WTC11 (cell line): ENCODE measurements around the gene MBP. TPM values are rescaled to one million over a fixed set of nuclear protein-coding genes. Genes with fewer than 3 reads are reported as not detected.

Source experiments
- ATAC-seq: fragments of 200-7000 bp; cut with Tn5 transposase; 2 replicates; pipeline ENCODE4 v1.10.0; 2021; ENCODE audit warnings: mild to moderate bottlenecking, moderate library complexity
- CTCF ChIA-PET: fragments of 300-600 bp; sonication (Branson Sonifier 250); formaldehyde crosslinking; loops from one replicate; lab custom pipeline; 2021; ENCODE audit warnings: antibody characterized with exemption; lab: Charles Lee
- POLR2A ChIA-PET: fragments of 350-600 bp; sonication (Branson Sonifier 250); formaldehyde crosslinking; loops from one replicate; lab custom pipeline; 2021; ENCODE audit warnings: antibody characterized with exemption; lab: Charles Lee
- DNase-seq: peaks from one replicate; pipeline ENCODE4 v3.0.0; 2021; ENCODE audit warnings: low spot score
- H3K27ac Mint-ChIP-seq: 2 replicates; pipeline ENCODE4 v1.8.0; 2021; ENCODE audit warnings: mixed read lengths
- H3K27me3 Mint-ChIP-seq: 2 replicates; pipeline ENCODE4 v1.8.0; 2021; ENCODE audit warnings: low read depth, mild to moderate bottlenecking, moderate library complexity, mixed read lengths
- H3K36me3 Mint-ChIP-seq: 2 replicates; pipeline ENCODE4 v1.8.0; 2021; ENCODE audit warnings: mixed read lengths
- H3K4me1 Mint-ChIP-seq: 2 replicates; pipeline ENCODE4 v1.8.0; 2022; ENCODE audit warnings: mixed read lengths
- H3K4me3 Mint-ChIP-seq: 2 replicates; pipeline ENCODE4 v1.8.0; 2021; ENCODE audit warnings: mild to moderate bottlenecking, moderate library complexity, mixed read lengths
- H3K9me3 Mint-ChIP-seq: 2 replicates; pipeline ENCODE4 v1.8.0; 2021; ENCODE audit warnings: mixed read lengths
- CREM ChIP-seq: sonication (generic); formaldehyde crosslinking; IDR thresholded peaks from 2 replicates; pipeline ENCODE4 v1.8.1; 2022; ENCODE audit warnings: mild to moderate bottlenecking, missing genetic modification reagents, moderate library complexity
- E2F1 ChIP-seq: sonication (generic); formaldehyde crosslinking; IDR thresholded peaks from 2 replicates; pipeline ENCODE4 v1.8.0; 2022; ENCODE audit warnings: mild to moderate bottlenecking, missing genetic modification reagents
- E2F5 ChIP-seq: sonication (generic); formaldehyde crosslinking; IDR thresholded peaks from 2 replicates; pipeline ENCODE4 v1.8.1; 2022; ENCODE audit warnings: mild to moderate bottlenecking, moderate library complexity, missing genetic modification reagents
- ELF4 ChIP-seq: sonication (generic); formaldehyde crosslinking; IDR thresholded peaks from 2 replicates; pipeline ENCODE4 v1.8.1; 2022; ENCODE audit warnings: low read depth, mild to moderate bottlenecking, moderate library complexity, missing genetic modification reagents
- GABPB1 ChIP-seq: sonication (generic); formaldehyde crosslinking; IDR thresholded peaks from 2 replicates; pipeline ENCODE4 v1.8.1; 2023; ENCODE audit warnings: mild to moderate bottlenecking, missing genetic modification reagents
- JUN ChIP-seq: sonication (generic); formaldehyde crosslinking; IDR thresholded peaks from 2 replicates; pipeline ENCODE4 v1.8.0; 2023; ENCODE audit warnings: mild to moderate bottlenecking, missing genetic modification reagents
- MLX ChIP-seq: sonication (generic); formaldehyde crosslinking; IDR thresholded peaks from 2 replicates; pipeline ENCODE4 v1.8.1; 2023; ENCODE audit warnings: mild to moderate bottlenecking, missing genetic modification reagents, moderate library complexity
- MXD4 ChIP-seq: fragments of 250-450 bp; sonication (Bioruptor Pico); IDR thresholded peaks from 2 replicates; pipeline ENCODE4 v1.8.0; 2021; ENCODE audit warnings: mild to moderate bottlenecking, moderate library complexity, borderline replicate concordance
- MYBL2 ChIP-seq: sonication (generic); formaldehyde crosslinking; IDR thresholded peaks from 2 replicates; pipeline ENCODE4 v1.8.1; 2023; ENCODE audit warnings: mild to moderate bottlenecking, moderate library complexity, missing genetic modification reagents
- NFE2L1 ChIP-seq: sonication (generic); formaldehyde crosslinking; IDR thresholded peaks from 2 replicates; pipeline ENCODE4 v1.8.1; 2023; ENCODE audit warnings: missing genetic modification reagents
- NR3C1 ChIP-seq: sonication (generic); formaldehyde crosslinking; conservative IDR thresholded peaks from 2 replicates; pipeline ENCODE4 v1.8.1; 2023; ENCODE audit warnings: low read depth, mild to moderate bottlenecking, missing genetic modification reagents
- PRDM15 ChIP-seq: sonication (generic); formaldehyde crosslinking; IDR thresholded peaks from 2 replicates; pipeline ENCODE4 v1.8.0; 2022; ENCODE audit warnings: missing genetic modification reagents
- RELA ChIP-seq: sonication (generic); formaldehyde crosslinking; IDR thresholded peaks from 2 replicates; pipeline ENCODE4 v1.8.1; 2022; ENCODE audit warnings: missing genetic modification reagents, mild to moderate bottlenecking, borderline replicate concordance
- SOX15 ChIP-seq: fragments of 250-450 bp; sonication (Bioruptor Pico); IDR thresholded peaks from 2 replicates; pipeline ENCODE4 v1.9.0; 2021; ENCODE audit warnings: mild to moderate bottlenecking
- STAT6 ChIP-seq: sonication (generic); formaldehyde crosslinking; conservative IDR thresholded peaks from 2 replicates; pipeline ENCODE4 v1.8.1; 2023; ENCODE audit warnings: mild to moderate bottlenecking, low read depth, missing genetic modification reagents, moderate library complexity
- USF1 ChIP-seq: sonication (generic); formaldehyde crosslinking; IDR thresholded peaks from 2 replicates; pipeline ENCODE4 v1.8.0; 2022; ENCODE audit warnings: mild to moderate bottlenecking, missing genetic modification reagents
- ZBTB21 ChIP-seq: sonication (generic); formaldehyde crosslinking; IDR thresholded peaks from 2 replicates; pipeline ENCODE4 v1.8.1; 2023; ENCODE audit warnings: mild to moderate bottlenecking, missing genetic modification reagents, borderline replicate concordance
- ZNF138 ChIP-seq: sonication (generic); formaldehyde crosslinking; conservative IDR thresholded peaks from 2 replicates; pipeline ENCODE4 v1.8.1; 2022; ENCODE audit warnings: mild to moderate bottlenecking, moderate library complexity, missing genetic modification reagents
- ZNF219 ChIP-seq: sonication (generic); formaldehyde crosslinking; IDR thresholded peaks from 2 replicates; pipeline ENCODE4 v1.8.0; 2023; ENCODE audit warnings: missing genetic modification reagents, mild to moderate bottlenecking, borderline replicate concordance
- ZNF416 ChIP-seq: fragments of 250-450 bp; sonication (Bioruptor Pico); IDR thresholded peaks from 2 replicates; pipeline ENCODE4 v1.9.0; 2021; ENCODE audit warnings: mild to moderate bottlenecking, inconsistent platforms
- total RNA-seq: library from RNA; stranded (reverse); gene quantifications from 3 replicates; pipeline ENCODE4 v1.2.3, GENCODE V29; 2021

The MBP gene
- total RNA-seq, 1 experiment from 2014 or later: 19.6 TPM

GRCh38 chr18:76982038-76982437 is 150.5 kb downstream of the MBP start:
- ChIA-PET POLR2A (no interaction called here), CTCF (interaction anchor here (1.0 to 7.0 kb wide), 6 partner anchors 10 to 81 kb away, joined by 3 to 67 read pairs (median 11); no protein-coding TSS in a partner anchor)
- Mint-ChIP-seq H3K4me1 (peaks cover 48% of the 10 kb centered on the region), H3K9me3 (no peaks in the 10 kb centered on the region), H3K36me3 (no peaks in the 10 kb centered on the region), H3K4me3 (no peak overlapping the region), H3K27ac (peak overlapping the region; percentile 29; the same call in 1 of the 2 replicates), H3K27me3 (no peaks in the 10 kb centered on the region)
- no peak for TF ChIP-seq MYBL2 (CRISPR knock-in tag)
- no peak for TF ChIP-seq NFE2L1
- TF ChIP-seq STAT6: no peak
- TF ChIP-seq MXD4 (CRISPR knock-in tag): no peak
- ATAC-seq (no peak), DNase-seq (no peak)

GRCh38 chr18:76981396-76981968 is 151.1 kb downstream of the MBP start:
- no peaks in the 10 kb centered on the region for H3K9me3 Mint-ChIP-seq
- no peak for TF ChIP-seq MYBL2 (CRISPR knock-in tag)
- no peak for TF ChIP-seq ZNF138
- no peak for TF ChIP-seq USF1 (CRISPR knock-in tag)
- TF ChIP-seq PRDM15: no peak
- no peak for TF ChIP-seq SOX15 (CRISPR knock-in tag)
- no peak for TF ChIP-seq E2F5 (CRISPR knock-in tag)
- TF ChIP-seq ZNF219 (CRISPR knock-in tag): no peak
- no peak for TF ChIP-seq CREM (CRISPR knock-in tag)
- DNase-seq (no peak), ATAC-seq (peak; percentile 5; the same call in 1 of the 2 replicates)
- H3K27ac Mint-ChIP-seq: 0 out of 2 replicates have a peak overlapping the region, but pooled peaks have one; percentile 29
- no peaks in the 10 kb centered on the region for H3K36me3 Mint-ChIP-seq
- ChIA-PET POLR2A (no interaction called here), CTCF (interaction anchor here (1.7 to 7.0 kb wide), 3 partner anchors 10 to 59 kb away, joined by 5 to 67 read pairs (median 17); no protein-coding TSS in a partner anchor)
- peaks cover 48% of the 10 kb centered on the region for H3K4me1 Mint-ChIP-seq
- H3K4me3 Mint-ChIP-seq: no peak overlapping the region
- H3K27me3 Mint-ChIP-seq: no peaks in the 10 kb centered on the region

GRCh38 chr18:76980663-76981395 is 151.8 kb downstream of the MBP start:
- no peak overlapping the region for H3K4me3 Mint-ChIP-seq
- DNase-seq (no peak), ATAC-seq (no peak)
- no peaks in the 10 kb centered on the region for H3K9me3 Mint-ChIP-seq
- ChIA-PET POLR2A (no interaction called here), CTCF (interaction anchor here (1.7 to 7.0 kb wide), 2 partner anchors 20 to 59 kb away, joined by 5 to 67 read pairs; no protein-coding TSS in a partner anchor)
- peak overlapping the region; percentile 75; the same call in 1 of the 2 replicates for H3K27ac Mint-ChIP-seq
- H3K27me3 Mint-ChIP-seq: no peaks in the 10 kb centered on the region
- no peak for TF ChIP-seq NR3C1 (CRISPR knock-in tag)
- TF ChIP-seq E2F1 (CRISPR knock-in tag): no peak
- TF ChIP-seq USF1 (CRISPR knock-in tag): no peak
- TF ChIP-seq ZNF416 (CRISPR knock-in tag): no peak
- TF ChIP-seq JUN (CRISPR knock-in tag): no peak
- no peak for TF ChIP-seq ELF4 (CRISPR knock-in tag)
- TF ChIP-seq GABPB1 (CRISPR knock-in tag): no peak
- no peak for TF ChIP-seq RELA
- TF ChIP-seq ZNF138: no peak
- TF ChIP-seq ZBTB21 (CRISPR knock-in tag): no peak
- no peak for TF ChIP-seq MLX (CRISPR knock-in tag)
- H3K36me3 Mint-ChIP-seq: no peaks in the 10 kb centered on the region
- peaks cover 48% of the 10 kb centered on the region for H3K4me1 Mint-ChIP-seq
